ENCODE results near the gene PTPRZ1.

DNA sequence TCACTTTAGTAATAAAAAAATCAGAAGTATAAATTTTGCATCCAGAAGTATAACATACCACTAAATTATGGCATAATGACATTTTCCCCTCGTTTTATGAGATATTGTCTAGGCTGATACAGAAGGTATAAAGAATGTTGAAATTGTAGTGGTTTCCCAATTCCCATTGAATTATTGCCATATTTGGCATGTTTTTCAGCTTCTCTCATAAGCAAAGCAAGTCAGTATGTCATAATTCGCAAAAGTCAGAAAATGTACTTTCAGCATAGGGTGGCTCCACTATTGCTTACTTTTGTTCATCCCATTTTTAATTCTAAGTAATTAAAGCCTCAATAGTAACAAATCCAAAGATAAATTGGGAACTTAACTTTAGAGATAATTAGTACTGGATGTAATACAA, 19.7 kb upstream of the PTPRZ1 start:
- TF ChIP-seq, protein P1, sequence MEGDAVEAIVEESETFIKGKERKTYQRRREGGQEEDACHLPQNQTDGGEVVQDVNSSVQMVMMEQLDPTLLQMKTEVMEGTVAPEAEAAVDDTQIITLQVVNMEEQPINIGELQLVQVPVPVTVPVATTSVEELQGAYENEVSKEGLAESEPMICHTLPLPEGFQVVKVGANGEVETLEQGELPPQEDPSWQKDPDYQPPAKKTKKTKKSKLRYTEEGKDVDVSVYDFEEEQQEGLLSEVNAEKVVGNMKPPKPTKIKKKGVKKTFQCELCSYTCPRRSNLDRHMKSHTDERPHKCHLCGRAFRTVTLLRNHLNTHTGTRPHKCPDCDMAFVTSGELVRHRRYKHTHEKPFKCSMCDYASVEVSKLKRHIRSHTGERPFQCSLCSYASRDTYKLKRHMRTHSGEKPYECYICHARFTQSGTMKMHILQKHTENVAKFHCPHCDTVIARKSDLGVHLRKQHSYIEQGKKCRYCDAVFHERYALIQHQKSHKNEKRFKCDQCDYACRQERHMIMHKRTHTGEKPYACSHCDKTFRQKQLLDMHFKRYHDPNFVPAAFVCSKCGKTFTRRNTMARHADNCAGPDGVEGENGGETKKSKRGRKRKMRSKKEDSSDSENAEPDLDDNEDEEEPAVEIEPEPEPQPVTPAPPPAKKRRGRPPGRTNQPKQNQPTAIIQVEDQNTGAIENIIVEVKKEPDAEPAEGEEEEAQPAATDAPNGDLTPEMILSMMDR (IDR thresholded peaks at IDR 0.05; ENCODE audit: low read depth, low read length) = no peak
- no peak for TF ChIP-seq EZH2phosphoT487 (IDR thresholded peaks at IDR 0.05; ENCODE audit: low read depth)

Measured in OCI-LY3 (cell line).